ENCODE measurements around the gene FSCN2.

The FSCN2 gene

GRCh38 chr17:81482673-81483072 is 45.5 kb upstream of the FSCN2 start:
- TF ChIP-seq CTCF (IDR thresholded peaks at IDR 0.05; ENCODE audit: control extremely low read depth, extremely low read depth, low read depth, missing control alignments), result no peak
- DNase-seq (ENCODE audit: extremely low spot score), result no peak
- ChIA-PET POLR2A (no interaction called here), CTCF (interaction anchor here (0.8 to 5.0 kb wide), 11 partner anchors 9 to 339 kb away, joined by 3 to 41 read pairs (median 4); partner anchors contain the start of genes NDUFAF8 and TEPSIN)

- no peak for TF ChIP-seq CTCF (IDR thresholded peaks at IDR 0.05; ENCODE audit: control extremely low read depth, extremely low read depth, low read depth, missing control alignments)
- CTCF ChIA-PET, result interaction anchor here (0.8 to 5.0 kb wide), 15 partner anchors 9 to 340 kb away, joined by 3 to 41 read pairs (median 5); partner anchors contain the start of genes NDUFAF8 and TEPSIN
- DNase-seq (ENCODE audit: extremely low spot score), result peak; percentile 80
- POLR2A ChIA-PET, result no interaction called here
Observed at GRCh38 chr17:81483085-81483861, 44.9 kb upstream of the FSCN2 start.

- POLR2A ChIA-PET, result no interaction called here
- CTCF ChIA-PET, result interaction anchor here (0.9 to 5.0 kb wide), 18 partner anchors 8 to 380 kb away, joined by 3 to 41 read pairs (median 5); partner anchors contain the start of genes NDUFAF8 and TEPSIN
- no peak for TF ChIP-seq CTCF (IDR thresholded peaks at IDR 0.05; ENCODE audit: control extremely low read depth, extremely low read depth, low read depth, missing control alignments)
- DNase-seq (ENCODE audit: extremely low spot score), result no peak
Observed at GRCh38 chr17:81483862-81484194, 44.3 kb upstream of the FSCN2 start.

- DNase-seq (ENCODE audit: extremely low spot score), result peak; percentile 89
- TF ChIP-seq CTCF (IDR thresholded peaks at IDR 0.05; ENCODE audit: control extremely low read depth, extremely low read depth, low read depth, missing control alignments), result peak; percentile 96
- POLR2A ChIA-PET, result interaction anchor here (1.0 kb wide), 1 partner anchor 27 kb away, joined by 3 read pairs; no protein-coding TSS in a partner anchor
- CTCF ChIA-PET, result interaction anchor here (0.6 to 5.0 kb wide), 64 partner anchors 10 to 1131 kb away, joined by 3 to 41 read pairs (median 4); partner anchors contain the start of genes BAHCC1, NDUFAF8, SLC38A10 and TEPSIN
Observed at GRCh38 chr17:81484195-81484979, 43.8 kb upstream of the FSCN2 start.

- no peak for DNase-seq (ENCODE audit: extremely low spot score)
- ChIA-PET POLR2A (no interaction called here), CTCF (interaction anchor here (3.4 to 5.0 kb wide), 2 partner anchors 194 to 232 kb away, joined by 37 to 41 read pairs; no protein-coding TSS in a partner anchor)
- no peak for TF ChIP-seq CTCF (IDR thresholded peaks at IDR 0.05; ENCODE audit: control extremely low read depth, extremely low read depth, low read depth, missing control alignments)
Observed at GRCh38 chr17:81486199-81486810, 41.9 kb upstream of the FSCN2 start.

GRCh38 chr17:81487089-81487486 is 41.1 kb upstream of the FSCN2 start:
- ChIA-PET POLR2A (no interaction called here), CTCF (no interaction called here)
- TF ChIP-seq CTCF (IDR thresholded peaks at IDR 0.05; ENCODE audit: control extremely low read depth, extremely low read depth, low read depth, missing control alignments), result no peak
- no peak for DNase-seq (ENCODE audit: extremely low spot score)

Measured in GM10248 (cell line).